ENCODE measurements around the gene SLC25A21. TPM values are rescaled to one million over a fixed set of nuclear protein-coding genes. Genes with fewer than 3 reads are reported as not detected.

Gene SLC25A21
- total RNA-seq, 1 donor from 2014 or later, result 6.4 TPM

GRCh38 chr14:36996857-36997590 lies 175.4 kb downstream of the SLC25A21 start:
- peaks cover 6% of the 10 kb centered on the region for H3K4me1 ChIP-seq
- Mint-ChIP-seq H3K27ac (no peak overlapping the region), H3K4me3 (no peak overlapping the region), H3K27me3 (ENCODE audit: insufficient read depth, low read depth) (peaks cover 3% of the 10 kb centered on the region), H3K36me3 (no peaks in the 10 kb centered on the region), H3K4me1 (no peaks in the 10 kb centered on the region), H3K9me3 (no peaks in the 10 kb centered on the region)
- H3K9ac ChIP-seq, result no peak overlapping the region
- DNase-seq (ENCODE audit: low spot score), result no peak
- no peak overlapping the region for H3K4me2 ChIP-seq
- no peak overlapping the region for H2AFZ ChIP-seq (replicated peaks)
- no peaks in the 10 kb centered on the region for H3K79me2 ChIP-seq (ENCODE audit: low read depth)
- H3F3A ChIP-seq (ENCODE audit: low read depth), result no peaks in the 10 kb centered on the region
- no peaks in the 10 kb centered on the region for H3K9me3 ChIP-seq (ENCODE audit: low read depth)
- no peaks in the 10 kb centered on the region for H3K36me3 ChIP-seq
- no peaks in the 10 kb centered on the region for H3K27me3 ChIP-seq
- H3K27ac ChIP-seq, result no peak overlapping the region
- H4K20me1 ChIP-seq (ENCODE audit: low read depth), result no peaks in the 10 kb centered on the region
- TF ChIP-seq, protein P1, sequence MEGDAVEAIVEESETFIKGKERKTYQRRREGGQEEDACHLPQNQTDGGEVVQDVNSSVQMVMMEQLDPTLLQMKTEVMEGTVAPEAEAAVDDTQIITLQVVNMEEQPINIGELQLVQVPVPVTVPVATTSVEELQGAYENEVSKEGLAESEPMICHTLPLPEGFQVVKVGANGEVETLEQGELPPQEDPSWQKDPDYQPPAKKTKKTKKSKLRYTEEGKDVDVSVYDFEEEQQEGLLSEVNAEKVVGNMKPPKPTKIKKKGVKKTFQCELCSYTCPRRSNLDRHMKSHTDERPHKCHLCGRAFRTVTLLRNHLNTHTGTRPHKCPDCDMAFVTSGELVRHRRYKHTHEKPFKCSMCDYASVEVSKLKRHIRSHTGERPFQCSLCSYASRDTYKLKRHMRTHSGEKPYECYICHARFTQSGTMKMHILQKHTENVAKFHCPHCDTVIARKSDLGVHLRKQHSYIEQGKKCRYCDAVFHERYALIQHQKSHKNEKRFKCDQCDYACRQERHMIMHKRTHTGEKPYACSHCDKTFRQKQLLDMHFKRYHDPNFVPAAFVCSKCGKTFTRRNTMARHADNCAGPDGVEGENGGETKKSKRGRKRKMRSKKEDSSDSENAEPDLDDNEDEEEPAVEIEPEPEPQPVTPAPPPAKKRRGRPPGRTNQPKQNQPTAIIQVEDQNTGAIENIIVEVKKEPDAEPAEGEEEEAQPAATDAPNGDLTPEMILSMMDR (IDR thresholded peaks at IDR 0.05), result no peak
- TF ChIP-seq EZH2 (IDR thresholded peaks at IDR 0.05), result no peak
- no peak for TF ChIP-seq EZH2phosphoT487 (IDR thresholded peaks at IDR 0.05)
- H3K4me3 ChIP-seq, result no peak overlapping the region

GRCh38 chr14:36996133-36996856 lies 176.1 kb downstream of the SLC25A21 start:
- Mint-ChIP-seq H3K27me3 (ENCODE audit: insufficient read depth, low read depth) (peaks cover 3% of the 10 kb centered on the region), H3K9me3 (no peaks in the 10 kb centered on the region), H3K4me1 (no peaks in the 10 kb centered on the region), H3K36me3 (no peaks in the 10 kb centered on the region), H3K27ac (no peak overlapping the region), H3K4me3 (no peak overlapping the region)
- Histone ChIP-seq H2AFZ (replicated peaks) (no peak overlapping the region), H3K27me3 (no peaks in the 10 kb centered on the region), H3K27ac (no peak overlapping the region), H3K4me3 (no peak overlapping the region), H3K79me2 (ENCODE audit: low read depth) (no peaks in the 10 kb centered on the region), H3K4me1 (peaks cover 6% of the 10 kb centered on the region), H3K9ac (no peak overlapping the region), H3K36me3 (no peaks in the 10 kb centered on the region), H4K20me1 (ENCODE audit: low read depth) (no peaks in the 10 kb centered on the region), H3K9me3 (ENCODE audit: low read depth) (no peaks in the 10 kb centered on the region), H3K4me2 (no peak overlapping the region), H3F3A (ENCODE audit: low read depth) (no peaks in the 10 kb centered on the region)
- TF ChIP-seq, protein P1 (IDR thresholded peaks at IDR 0.05), result no peak
- TF ChIP-seq EZH2phosphoT487 (IDR thresholded peaks at IDR 0.05) (no peak), EZH2 (IDR thresholded peaks at IDR 0.05) (no peak)
- DNase-seq (ENCODE audit: low spot score), result no peak

DNA sequence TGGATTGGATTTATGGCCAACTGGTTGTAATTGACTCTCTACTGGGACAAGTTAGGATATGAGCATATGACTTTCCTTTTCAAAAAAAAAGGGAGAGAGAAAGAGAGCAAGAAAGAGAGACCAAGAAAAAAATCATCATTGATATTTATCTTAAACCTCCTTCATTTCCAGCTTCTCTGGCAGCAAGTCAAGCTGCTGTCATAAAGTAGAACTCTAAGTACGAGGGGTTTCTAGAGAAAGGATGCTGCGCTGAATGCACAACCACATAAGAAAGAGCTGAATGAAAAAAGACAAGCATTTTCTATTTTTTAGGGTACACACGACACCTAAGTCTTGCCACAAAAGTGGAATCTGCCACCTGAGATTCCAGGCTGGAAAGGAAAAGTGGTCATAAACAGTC lies 182.6 kb downstream of the SLC25A21 start:
- no peaks in the 10 kb centered on the region for H3K36me3 ChIP-seq
- TF ChIP-seq EZH2phosphoT487 (IDR thresholded peaks at IDR 0.05) (no peak), EZH2 (IDR thresholded peaks at IDR 0.05) (no peak)
- TF ChIP-seq, protein P1 (IDR thresholded peaks at IDR 0.05), result no peak

More for the DNA sequence above, 182.6 kb downstream of the SLC25A21 start:
- peaks cover 6% of the 10 kb centered on the region for H3K27me3 Mint-ChIP-seq (ENCODE audit: insufficient read depth, low read depth)
- no peaks in the 10 kb centered on the region for H3K79me2 ChIP-seq (ENCODE audit: low read depth)
- H3K27ac Mint-ChIP-seq, result no peak overlapping the region
- no peaks in the 10 kb centered on the region for H3F3A ChIP-seq (ENCODE audit: low read depth)
- no peaks in the 10 kb centered on the region for H3K36me3 Mint-ChIP-seq
- H4K20me1 ChIP-seq (ENCODE audit: low read depth), result no peaks in the 10 kb centered on the region
- no peak for DNase-seq (ENCODE audit: low spot score)
- H3K4me1 ChIP-seq, result peaks cover 9% of the 10 kb centered on the region
- H3K27me3 ChIP-seq, result no peaks in the 10 kb centered on the region
- H3K4me3 ChIP-seq, result no peak overlapping the region
- no peak overlapping the region for H3K4me2 ChIP-seq
- H3K4me1 Mint-ChIP-seq, result no peaks in the 10 kb centered on the region
- no peak overlapping the region for H2AFZ ChIP-seq (replicated peaks)
- no peaks in the 10 kb centered on the region for H3K9me3 Mint-ChIP-seq
- H3K27ac ChIP-seq, result no peak overlapping the region
- no peak overlapping the region for H3K9ac ChIP-seq
- H3K9me3 ChIP-seq (ENCODE audit: low read depth), result no peaks in the 10 kb centered on the region
- H3K4me3 Mint-ChIP-seq, result no peak overlapping the region
